ENCODE results near the gene NIT2.

DNA sequence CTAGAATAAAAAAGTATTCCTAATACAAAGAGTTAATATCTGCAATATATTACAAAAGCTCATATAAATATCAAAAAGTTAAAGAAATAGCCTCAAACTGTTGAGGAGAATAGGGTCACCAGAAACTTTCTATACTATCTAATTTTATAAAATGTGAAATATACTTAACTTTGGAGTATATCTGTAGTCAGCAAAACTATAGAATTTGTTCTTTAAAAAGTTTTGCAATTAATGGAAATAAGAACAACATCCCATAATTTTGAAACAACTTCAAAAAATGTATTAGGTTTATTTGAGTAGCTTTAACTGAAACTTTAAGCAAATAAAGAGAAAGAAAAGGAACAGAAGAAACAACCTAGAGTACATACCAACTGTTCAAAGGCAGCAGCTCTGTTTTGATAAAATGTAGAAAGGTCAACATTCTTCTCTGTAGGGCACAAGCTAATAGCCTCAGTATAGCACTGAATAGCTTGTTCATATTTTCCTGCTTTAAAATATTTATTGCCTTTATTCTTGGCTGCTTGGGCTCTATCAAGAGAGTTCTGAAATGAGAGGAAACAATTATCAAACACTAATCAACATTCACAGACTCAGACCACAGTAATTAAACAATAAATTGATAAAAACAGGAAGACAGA lies 52.0 kb downstream of the NIT2 start:
- TF ChIP-seq, protein P1, sequence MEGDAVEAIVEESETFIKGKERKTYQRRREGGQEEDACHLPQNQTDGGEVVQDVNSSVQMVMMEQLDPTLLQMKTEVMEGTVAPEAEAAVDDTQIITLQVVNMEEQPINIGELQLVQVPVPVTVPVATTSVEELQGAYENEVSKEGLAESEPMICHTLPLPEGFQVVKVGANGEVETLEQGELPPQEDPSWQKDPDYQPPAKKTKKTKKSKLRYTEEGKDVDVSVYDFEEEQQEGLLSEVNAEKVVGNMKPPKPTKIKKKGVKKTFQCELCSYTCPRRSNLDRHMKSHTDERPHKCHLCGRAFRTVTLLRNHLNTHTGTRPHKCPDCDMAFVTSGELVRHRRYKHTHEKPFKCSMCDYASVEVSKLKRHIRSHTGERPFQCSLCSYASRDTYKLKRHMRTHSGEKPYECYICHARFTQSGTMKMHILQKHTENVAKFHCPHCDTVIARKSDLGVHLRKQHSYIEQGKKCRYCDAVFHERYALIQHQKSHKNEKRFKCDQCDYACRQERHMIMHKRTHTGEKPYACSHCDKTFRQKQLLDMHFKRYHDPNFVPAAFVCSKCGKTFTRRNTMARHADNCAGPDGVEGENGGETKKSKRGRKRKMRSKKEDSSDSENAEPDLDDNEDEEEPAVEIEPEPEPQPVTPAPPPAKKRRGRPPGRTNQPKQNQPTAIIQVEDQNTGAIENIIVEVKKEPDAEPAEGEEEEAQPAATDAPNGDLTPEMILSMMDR (IDR thresholded peaks at IDR 0.05 in 4 of 5, conservative IDR thresholded peaks at IDR 0.05 in 1 of 5), result no peak
- TF ChIP-seq POLR2A (IDR thresholded peaks at IDR 0.05), result no peak
